Central memory CD8-positive, alpha-beta T cell (primary cell): ENCODE data around the gene CTSZ.
"Not testable (repeated sequence)": the region's sequence is repeated elsewhere in the genome, so short reads cannot be mapped to it uniquely, and the experiment has no call there.

Experiments
- ATAC-seq: fragments of 150-1000 bp; cut with Tn5 transposase; replicated peaks from 2 replicates; pipeline ENCODE4 v1.10.0; 2022; ENCODE audit warnings: mild to moderate bottlenecking, moderate FRiP score, moderate number of reproducible peaks; ENCODE audit not compliant: poor library complexity, severe bottlenecking; ENCODE audit errors: extremely low read depth
- DNase-seq, 2 donors: peaks; one replicate each; pipeline ENCODE4 v3.0.0; 2021; ENCODE audit warnings: low spot score in 2 of 2
- H3K27ac Mint-ChIP-seq: one replicate; pipeline ENCODE4 v1.8.0; 2022; ENCODE audit warnings: low read depth, mild to moderate bottlenecking, moderate library complexity, mixed read lengths
- H3K27me3 Mint-ChIP-seq: one replicate; pipeline ENCODE4 v1.8.0; 2022; ENCODE audit warnings: mixed read lengths
- H3K36me3 Mint-ChIP-seq: one replicate; pipeline ENCODE4 v1.8.0; 2022; ENCODE audit warnings: mild to moderate bottlenecking, moderate library complexity, mixed read lengths; ENCODE audit not compliant: insufficient read depth
- H3K4me1 Mint-ChIP-seq: one replicate; pipeline ENCODE4 v1.8.0; 2022; ENCODE audit warnings: mixed read lengths
- H3K4me3 Mint-ChIP-seq: one replicate; pipeline ENCODE4 v1.8.0; 2022; ENCODE audit warnings: mild to moderate bottlenecking, moderate library complexity, mixed read lengths
- H3K9me3 Mint-ChIP-seq: one replicate; pipeline ENCODE4 v1.8.0; 2022; ENCODE audit warnings: mixed read lengths

The CTSZ gene

GRCh38 chr20:58947797-58948388 is 59.2 kb downstream of the CTSZ start:
- H3K4me1 Mint-ChIP-seq, H3K9me3 Mint-ChIP-seq, ATAC-seq, H3K36me3 Mint-ChIP-seq, H3K4me3 Mint-ChIP-seq, H3K27ac Mint-ChIP-seq, DNase-seq: not testable (repeated sequence)
- H3K27me3 Mint-ChIP-seq, result peaks cover 37% of the 10 kb centered on the region

GRCh38 chr20:58945965-58946631 is 61.0 kb downstream of the CTSZ start:
- H3K9me3 Mint-ChIP-seq, result no peaks in the 10 kb centered on the region
- DNase-seq (no peak), ATAC-seq (no peak)
- H3K27ac Mint-ChIP-seq, result no peak overlapping the region
- H3K4me3 Mint-ChIP-seq, result no peak overlapping the region
- H3K36me3 Mint-ChIP-seq, result no peaks in the 10 kb centered on the region
- peaks cover 34% of the 10 kb centered on the region for H3K27me3 Mint-ChIP-seq
- H3K4me1 Mint-ChIP-seq, result no peaks in the 10 kb centered on the region
